ENCODE data around the gene MLX.

DNA sequence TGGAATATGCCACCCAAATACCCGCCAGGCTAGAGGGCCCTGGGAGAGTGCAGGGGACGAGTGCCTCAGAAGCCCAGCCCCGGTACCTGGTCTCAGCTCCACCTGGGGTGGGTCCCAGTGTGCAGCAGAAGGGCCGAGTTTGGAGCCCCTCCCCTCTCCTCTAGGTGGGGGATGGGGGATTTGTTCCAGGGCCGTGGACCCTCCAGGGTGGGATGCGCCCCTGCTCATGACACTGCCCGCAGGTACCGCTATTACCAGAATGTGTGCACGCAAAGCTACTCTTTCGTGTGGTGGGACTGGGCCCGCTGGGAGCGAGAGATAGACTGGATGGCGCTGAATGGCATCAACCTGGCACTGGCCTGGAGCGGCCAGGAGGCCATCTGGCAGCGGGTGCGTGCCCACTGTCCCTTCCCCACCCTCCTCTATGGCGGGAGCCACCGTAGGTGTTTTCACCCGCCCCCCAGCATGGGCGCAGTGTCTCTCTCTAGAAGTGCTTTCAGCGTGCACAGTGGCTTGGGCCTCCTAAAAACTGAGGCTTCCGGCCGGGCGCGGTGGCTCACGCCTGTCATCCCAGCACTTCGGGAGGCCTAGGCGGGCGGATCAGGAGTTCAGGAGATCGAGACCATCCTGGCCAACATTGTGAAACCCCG, 29.6 kb upstream of the MLX start:
- TF ChIP-seq, protein P1, sequence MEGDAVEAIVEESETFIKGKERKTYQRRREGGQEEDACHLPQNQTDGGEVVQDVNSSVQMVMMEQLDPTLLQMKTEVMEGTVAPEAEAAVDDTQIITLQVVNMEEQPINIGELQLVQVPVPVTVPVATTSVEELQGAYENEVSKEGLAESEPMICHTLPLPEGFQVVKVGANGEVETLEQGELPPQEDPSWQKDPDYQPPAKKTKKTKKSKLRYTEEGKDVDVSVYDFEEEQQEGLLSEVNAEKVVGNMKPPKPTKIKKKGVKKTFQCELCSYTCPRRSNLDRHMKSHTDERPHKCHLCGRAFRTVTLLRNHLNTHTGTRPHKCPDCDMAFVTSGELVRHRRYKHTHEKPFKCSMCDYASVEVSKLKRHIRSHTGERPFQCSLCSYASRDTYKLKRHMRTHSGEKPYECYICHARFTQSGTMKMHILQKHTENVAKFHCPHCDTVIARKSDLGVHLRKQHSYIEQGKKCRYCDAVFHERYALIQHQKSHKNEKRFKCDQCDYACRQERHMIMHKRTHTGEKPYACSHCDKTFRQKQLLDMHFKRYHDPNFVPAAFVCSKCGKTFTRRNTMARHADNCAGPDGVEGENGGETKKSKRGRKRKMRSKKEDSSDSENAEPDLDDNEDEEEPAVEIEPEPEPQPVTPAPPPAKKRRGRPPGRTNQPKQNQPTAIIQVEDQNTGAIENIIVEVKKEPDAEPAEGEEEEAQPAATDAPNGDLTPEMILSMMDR (IDR thresholded peaks at IDR 0.05; ENCODE audit: low read depth, low read length), result no peak
- TF ChIP-seq POLR2A (IDR thresholded peaks at IDR 0.05; ENCODE audit: extremely low read depth, insufficient read length) (no peak), MYC (IDR thresholded peaks at IDR 0.05; ENCODE audit: low read depth, low read length) (no peak)

All from NB4 (cell line).